Measurements from ENCODE around the gene DEPP1. TPM values are rescaled to one million over a fixed set of nuclear protein-coding genes. Genes with fewer than 3 reads are reported as not detected.

DEPP1 gene
- total and polyA plus RNA-seq, 2 donors (not counting 3 experiments of a cell fraction or from before 2014, with no cell fraction given) = 364 to 951 TPM

GRCh38 chr10:44992070-44992731 is 13.6 kb upstream of the DEPP1 start:
- CTCF ChIA-PET = interaction anchor here (0.9 to 4.3 kb wide), 3 partner anchors 10 to 59 kb away, joined by 3 to 30 read pairs (median 4); no protein-coding TSS in a partner anchor
- BruUV-seq (replicated peaks) = no TSS peak

More at GRCh38 chr10:44992070-44992731, 13.6 kb upstream of the DEPP1 start:
- no peak overlapping the region for H2AFZ ChIP-seq (ENCODE audit: low read depth, low read length)
- no peak overlapping the region for H3K4me2 ChIP-seq (ENCODE audit: insufficient read depth, low read length)
- dilution Hi-C loops (cut with MboI; ENCODE audit: extremely low pct_ligation_motif_present, low sequenced_read_pairs) = no loop called here
- H3K36me3 ChIP-seq (ENCODE audit: control insufficient read depth in 2 of 2, extremely low read depth in 1 of 2, insufficient read depth in 2 of 2, low read length in 2 of 2) = no peaks in the 10 kb centered on the region
- H3K27me3 ChIP-seq (ENCODE audit: control insufficient read depth in 2 of 2, insufficient read depth in 2 of 2, low read length in 2 of 2) = no peaks in the 10 kb centered on the region
- intact Hi-C loops (cut with micrococcal nuclease) = no loop called here
- H4K20me1 ChIP-seq (replicated peaks; ENCODE audit: control insufficient read depth, extremely low read depth, insufficient read depth, low read length) = no peaks in the 10 kb centered on the region
- no peak overlapping the region for H3K9ac ChIP-seq (replicated peaks; ENCODE audit: extremely low read depth, insufficient read depth, low read length)
- TF ChIP-seq POLR2A (IDR thresholded peaks at IDR 0.05; ENCODE audit: low read depth, low read length) = no peak
- TF ChIP-seq GATA2 (IDR thresholded peaks at IDR 0.05; ENCODE audit: insufficient read depth, insufficient read length, low read depth, low read length) = no peak
- TF ChIP-seq EZH2 (IDR thresholded peaks at IDR 0.05; ENCODE audit: borderline replicate concordance, low read depth, low read length, severe bottlenecking) = no peak
- TF ChIP-seq MAX (IDR thresholded peaks at IDR 0.05; ENCODE audit: insufficient read depth, insufficient read length) = no peak
- TF ChIP-seq CTCF (IDR thresholded peaks at IDR 0.05; ENCODE audit: extremely low read depth in 1 of 2, insufficient read depth in 1 of 2, low read depth in 1 of 2, low read length in 2 of 2) = no peak
- TF ChIP-seq POLR2AphosphoS5 (IDR thresholded peaks at IDR 0.05; ENCODE audit: insufficient read depth, low read depth, low read length) = no peak
- TF ChIP-seq MYC (IDR thresholded peaks at IDR 0.05; ENCODE audit: low read depth, low read length) = no peak
- TF ChIP-seq FOS (IDR thresholded peaks at IDR 0.05; ENCODE audit: borderline replicate concordance, insufficient read depth, low read length) = no peak
- no peak for TF ChIP-seq JUN (IDR thresholded peaks at IDR 0.05; ENCODE audit: borderline replicate concordance, insufficient read depth, insufficient read length, low read depth)
- POLR2A ChIA-PET = interaction anchor here (1.2 kb wide), 1 partner anchor 10 kb away, joined by 3 read pairs; no protein-coding TSS in a partner anchor
- no peak overlapping the region for H3K4me3 ChIP-seq (replicated peaks in 1 of 3; ENCODE audit: insufficient read depth in 1 of 3, low read depth in 1 of 3, low read length in 3 of 3)
- no peak overlapping the region for H3K27ac ChIP-seq (ENCODE audit: insufficient read depth, low read depth, low read length)
- H3K79me2 ChIP-seq (ENCODE audit: control insufficient read depth, insufficient read depth, low read length) = no peaks in the 10 kb centered on the region
- FAIRE-seq (no peak), DNase-seq (ENCODE audit: low read depth, low spot score) (no peak)
- no peaks in the 10 kb centered on the region for H3K9me3 ChIP-seq (replicated peaks; ENCODE audit: control insufficient read depth, insufficient read depth, low read length)
- no peaks in the 10 kb centered on the region for H3K9me1 ChIP-seq (replicated peaks; ENCODE audit: control insufficient read depth, extremely low read depth, insufficient read depth, low read length)
- H3K4me1 ChIP-seq (ENCODE audit: control insufficient read depth, extremely low read depth, insufficient read depth, low read length) = peaks cover 17% of the 10 kb centered on the region
